IMR-90 (cell line): Measurements from ENCODE around the gene NUP107. TPM values are rescaled to one million over a fixed set of nuclear protein-coding genes. Genes with fewer than 3 reads are reported as not detected.

ENCODE experiments used
- ATAC-seq: fragments of 200-7000 bp; cut with Tn5 transposase; 2 replicates; pipeline ENCODE4 v1.9.1; 2020; ENCODE audit warnings: low read depth, mild to moderate bottlenecking, moderate library complexity
- BruUV-seq: library from RNA; stranded (reverse); fragments of 400-500 nt; replicated peaks from 2 replicates; lab custom pipeline; 2021; lab: Mats Ljungman, UMichigan
- CTCF ChIA-PET: fragments of 300-600 bp; formaldehyde crosslinking; extraction: SDS; loops from one replicate; lab custom pipeline; 2021; ENCODE audit warnings: antibody characterized with exemption; lab: Yijun Ruan, JAX
- POLR2A ChIA-PET: fragments of 300-600 bp; sonication (Branson Sonifier 250); formaldehyde crosslinking; loops from one replicate; lab custom pipeline; 2022; ENCODE audit warnings: antibody characterized with exemption; ENCODE audit not compliant: unreplicated experiment; lab: Charles Lee
- DNase-seq: peaks from one replicate; pipeline ENCODE4 v3.0.0; 2013
- H2AFZ ChIP-seq: replicated peaks from 2 replicates; pipeline ENCODE3; 2013; ENCODE audit warnings: low read length, mild to moderate bottlenecking; ENCODE audit not compliant: poor library complexity
- H2AK5ac ChIP-seq: 2 replicates; pipeline ENCODE4 v1.6.1; 2013; ENCODE audit warnings: low read depth, low read length, inconsistent platforms
- H2AK9ac ChIP-seq: replicated peaks from 2 replicates; pipeline ENCODE3; 2013; ENCODE audit warnings: mild to moderate bottlenecking, low read depth, low read length, moderate library complexity; ENCODE audit not compliant: poor library complexity
- H2BK120ac ChIP-seq: 2 replicates; pipeline ENCODE4 v1.6.1; 2013; ENCODE audit warnings: low read depth, low read length, inconsistent platforms
- H2BK15ac ChIP-seq: 3 replicates; pipeline ENCODE4 v1.6.1; 2013; ENCODE audit warnings: low read depth, low read length, inconsistent platforms
- H2BK20ac ChIP-seq: 2 replicates; pipeline ENCODE4 v1.6.1; 2013; ENCODE audit warnings: low read depth, mild to moderate bottlenecking, inconsistent platforms, low read length, moderate library complexity
- H2BK5ac ChIP-seq: 2 replicates; pipeline ENCODE4 v1.6.1; 2013; ENCODE audit warnings: mild to moderate bottlenecking, low read depth, low read length, inconsistent platforms; ENCODE audit not compliant: poor library complexity, severe bottlenecking
- H3K14ac ChIP-seq: replicated peaks from 2 replicates; pipeline ENCODE4 v1.6.1; 2013; ENCODE audit warnings: low read depth, low read length, inconsistent platforms
- H3K18ac ChIP-seq: 2 replicates; pipeline ENCODE4 v1.6.1; 2013; ENCODE audit warnings: low read depth, low read length, control low read depth
- H3K23ac ChIP-seq: 2 replicates; pipeline ENCODE4 v1.6.1; 2013; ENCODE audit warnings: low read depth, low read length, inconsistent platforms
- H3K27ac ChIP-seq: 2 replicates; pipeline ENCODE4 v1.5.1; 2013; ENCODE audit warnings: mild to moderate bottlenecking, control low read depth, low read length; ENCODE audit not compliant: insufficient read depth
- H3K27me3 ChIP-seq: 2 replicates; pipeline ENCODE4 v1.6.1; 2013; ENCODE audit warnings: low read length; ENCODE audit not compliant: control insufficient read depth, insufficient read depth
- H3K36me3 ChIP-seq: 2 replicates; pipeline ENCODE4 v1.6.1; 2013; ENCODE audit warnings: low read length, mixed read lengths; ENCODE audit not compliant: control insufficient read depth, insufficient read depth
- H3K4ac ChIP-seq: 2 replicates; pipeline ENCODE4 v1.6.1; 2013; ENCODE audit warnings: low read depth, low read length, inconsistent platforms
- H3K4me1 ChIP-seq: 2 replicates; pipeline ENCODE4 v1.6.1; 2013; ENCODE audit warnings: low read length, mixed read lengths; ENCODE audit not compliant: control insufficient read depth, insufficient read depth
- H3K4me2 ChIP-seq: 2 replicates; pipeline ENCODE4 v1.6.1; 2013; ENCODE audit warnings: low read depth, mild to moderate bottlenecking, control low read depth, low read length, moderate library complexity
- H3K4me3 ChIP-seq: 2 replicates; pipeline ENCODE4 v1.5.1; 2013; ENCODE audit warnings: low read depth, mild to moderate bottlenecking, control low read depth, low read length, moderate library complexity; ENCODE audit not compliant: insufficient read depth
- H3K56ac ChIP-seq: 2 replicates; pipeline ENCODE4 v1.6.1; 2013; ENCODE audit warnings: low read length, inconsistent platforms; ENCODE audit not compliant: insufficient read depth; ENCODE audit errors: extremely low read depth
- H3K79me1 ChIP-seq, 2 experiments: 2 replicates each; pipeline ENCODE4 v1.6.1; 2013; ENCODE audit warnings: low read length in 2 of 2, inconsistent platforms in 1 of 2, low read depth in 1 of 2
- H3K9ac ChIP-seq: 2 replicates; pipeline ENCODE4 v1.6.1; 2013; ENCODE audit warnings: low read depth, low read length, control low read depth
- H3K9me1 ChIP-seq: 2 replicates; pipeline ENCODE4 v1.6.1; 2013; ENCODE audit warnings: low read length, inconsistent platforms; ENCODE audit not compliant: insufficient read depth
- H3K9me3 ChIP-seq: 2 replicates; pipeline ENCODE4 v1.6.1; 2013; ENCODE audit warnings: low read length; ENCODE audit not compliant: control insufficient read depth, insufficient read depth
- H4K20me1 ChIP-seq: 2 replicates; pipeline ENCODE4 v1.6.1; 2013; ENCODE audit warnings: low read length, inconsistent platforms; ENCODE audit not compliant: insufficient read depth
- H4K5ac ChIP-seq: 2 replicates; pipeline ENCODE4 v1.6.1; 2013; ENCODE audit warnings: mild to moderate bottlenecking, low read depth, low read length, control low read depth
- H4K8ac ChIP-seq, 2 experiments: 2 replicates each; pipeline ENCODE4 v1.6.1; 2013; ENCODE audit warnings: low read depth in 2 of 2, low read length in 2 of 2, control low read depth in 1 of 2, inconsistent platforms in 1 of 2
- H4K91ac ChIP-seq: 2 replicates; pipeline ENCODE4 v1.6.1; 2013; ENCODE audit warnings: low read depth, low read length, inconsistent platforms; ENCODE audit not compliant: insufficient read depth
- BHLHE40 ChIP-seq: fragments of 150-350 bp; IDR thresholded peaks from 2 replicates; pipeline ENCODE4 v1.6.1; 2016; ENCODE audit warnings: mild to moderate bottlenecking, low read depth, low read length
- CHD1 ChIP-seq: IDR thresholded peaks from 2 replicates; pipeline ENCODE4 v1.6.1; 2012; ENCODE audit warnings: low read depth, low read length, improper control_type of control experiment
- MAFK ChIP-seq: IDR thresholded peaks from 2 replicates; pipeline ENCODE4 v1.6.1; 2012; ENCODE audit warnings: low read depth, low read length, improper control_type of control experiment
- MXI1 ChIP-seq: IDR thresholded peaks from 2 replicates; pipeline ENCODE4 v1.6.1; 2012; ENCODE audit warnings: low read depth, mild to moderate bottlenecking, low read length, moderate library complexity, borderline replicate concordance
- RAD21 ChIP-seq: IDR thresholded peaks from 2 replicates; pipeline ENCODE4 v1.6.1; 2012; ENCODE audit warnings: low read length, improper control_type of control experiment
- WGBS, 2 experiments: methylation state at CpG; one replicate each; pipeline versions ENCODE4 v1.1.5 to v1.1.7; 2013; ENCODE audit warnings: missing lambda C conversion rate in 2 of 2; ENCODE audit not compliant: insufficient read length in 1 of 2; ENCODE audit errors: extremely low coverage in 2 of 2; 5-methylcytosine and 5-hydroxymethylcytosine counted together
- dilution Hi-C: fragments of 300-500 bp; cut with HindIII; formaldehyde crosslinking; loops from one replicate; pipeline ENCODE4 v1.14.3; 2018; ENCODE audit warnings: low sequenced_read_pairs; ENCODE audit not compliant: unreplicated experiment
- in situ Hi-C: fragments of 300-500 bp; cut with MboI; formaldehyde crosslinking; loops from 3 replicates; pipeline ENCODE4 v1.14.3; 2019; ENCODE audit warnings: low sequenced_read_pairs, inconsistent platforms, mixed read lengths
- intact Hi-C: fragments of 100-400 bp; cut with micrococcal nuclease; formaldehyde crosslinking; loops from 2 replicates; pipeline ENCODE4 v1.10.0; 2022
- polyA plus RNA-seq, 3 experiments: library from polyadenylated mRNA; depleted of rRNA; stranded (reverse); fragments of >200 nt; gene quantifications; 2 replicates each; pipeline ENCODE4 v1.2.3, GENCODE V29; 2012; ENCODE audit warnings: low replicate concordance in 1 of 3
- total RNA-seq: library from RNA; depleted of rRNA; stranded (reverse); fragments of >200 nt; gene quantifications from 2 replicates; pipeline ENCODE4 v1.2.3, GENCODE V29; 2012
- TF ChIP-seq, protein P1 (sequence below): conservative IDR thresholded peaks from 2 replicates; pipeline ENCODE4 v1.5.1; 2012; ENCODE audit warnings: mild to moderate bottlenecking, low read depth, low read length, improper control_type of control experiment

NUP107 gene
- total and polyA plus RNA-seq, 2 of the 4 experiments (the other 2 are of a cell fraction), result 34.5 to 69.7 TPM

DNA sequence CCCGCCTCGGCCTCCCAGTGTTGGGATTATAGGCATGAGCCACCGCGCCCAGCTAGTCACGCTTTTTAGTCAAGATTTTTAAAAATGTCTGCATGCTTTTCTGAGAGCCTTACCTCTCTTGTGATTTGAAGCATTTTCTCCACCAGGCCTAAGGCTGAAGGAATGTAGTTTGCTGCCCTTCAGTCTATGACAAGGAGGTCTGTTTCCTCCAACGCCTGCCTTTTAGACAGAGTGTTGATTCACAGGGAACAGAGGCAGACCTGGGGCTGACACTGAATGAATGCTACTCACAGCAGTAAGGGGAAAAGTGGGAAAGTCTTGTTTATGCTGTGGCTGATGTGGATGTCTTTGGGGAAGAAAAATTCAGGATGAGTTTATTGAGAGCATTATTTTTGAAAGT lies 94.0 kb downstream of the NUP107 start:
- H3K9me1 ChIP-seq, result no peaks in the 10 kb centered on the region
- no peak overlapping the region for H4K91ac ChIP-seq
- no peak overlapping the region for H2AK5ac ChIP-seq
- ATAC-seq (peak; percentile 84), DNase-seq (peak; percentile 44)
- no peak overlapping the region for H2BK5ac ChIP-seq
- H4K20me1 ChIP-seq, result no peaks in the 10 kb centered on the region
- no peak overlapping the region for H3K14ac ChIP-seq
- ChIA-PET POLR2A (no interaction called here), CTCF (no interaction called here)
- H2AFZ ChIP-seq, result no peak overlapping the region
- 0 out of 2 replicates have a peak overlapping the region, but pooled peaks have one; percentile 13 for H3K27ac ChIP-seq
- no peak overlapping the region for H3K18ac ChIP-seq
- H2BK20ac ChIP-seq, result no peak overlapping the region
- H3K56ac ChIP-seq, result no peak overlapping the region
- H4K8ac ChIP-seq, result no peak overlapping the region
- no peaks in the 10 kb centered on the region for H3K9me3 ChIP-seq
- H3K36me3 ChIP-seq, result no peaks in the 10 kb centered on the region
- H3K4me1 ChIP-seq, result peaks cover 2% of the 10 kb centered on the region; the same call in 1 of the 2 replicates
- no peaks in the 10 kb centered on the region for H3K79me1 ChIP-seq
- no peak overlapping the region for H3K4ac ChIP-seq
- 85% methylated on average over 2 of the region's 6 CpGs; no CpG with 5 or more reads in 1 of the 2 experiments for WGBS, 2 experiments
- H3K4me2 ChIP-seq, result no peak overlapping the region
- no peak overlapping the region for H3K23ac ChIP-seq
- dilution Hi-C loops, result no loop called here
- H3K9ac ChIP-seq, result no peak overlapping the region
- H2BK15ac ChIP-seq, result no peak overlapping the region
- no peak overlapping the region for H2BK120ac ChIP-seq
- in situ Hi-C loops, result no loop called here
- BruUV-seq, result no TSS peak
- H2AK9ac ChIP-seq, result no peak overlapping the region
- no peak overlapping the region for H3K4me3 ChIP-seq
- no peak overlapping the region for H4K5ac ChIP-seq
- H3K27me3 ChIP-seq, result no peaks in the 10 kb centered on the region
- TF ChIP-seq RAD21, result no peak
- no peak for TF ChIP-seq MAFK
- no peak for TF ChIP-seq MXI1
- no peak for TF ChIP-seq CHD1
- TF ChIP-seq, protein P1, sequence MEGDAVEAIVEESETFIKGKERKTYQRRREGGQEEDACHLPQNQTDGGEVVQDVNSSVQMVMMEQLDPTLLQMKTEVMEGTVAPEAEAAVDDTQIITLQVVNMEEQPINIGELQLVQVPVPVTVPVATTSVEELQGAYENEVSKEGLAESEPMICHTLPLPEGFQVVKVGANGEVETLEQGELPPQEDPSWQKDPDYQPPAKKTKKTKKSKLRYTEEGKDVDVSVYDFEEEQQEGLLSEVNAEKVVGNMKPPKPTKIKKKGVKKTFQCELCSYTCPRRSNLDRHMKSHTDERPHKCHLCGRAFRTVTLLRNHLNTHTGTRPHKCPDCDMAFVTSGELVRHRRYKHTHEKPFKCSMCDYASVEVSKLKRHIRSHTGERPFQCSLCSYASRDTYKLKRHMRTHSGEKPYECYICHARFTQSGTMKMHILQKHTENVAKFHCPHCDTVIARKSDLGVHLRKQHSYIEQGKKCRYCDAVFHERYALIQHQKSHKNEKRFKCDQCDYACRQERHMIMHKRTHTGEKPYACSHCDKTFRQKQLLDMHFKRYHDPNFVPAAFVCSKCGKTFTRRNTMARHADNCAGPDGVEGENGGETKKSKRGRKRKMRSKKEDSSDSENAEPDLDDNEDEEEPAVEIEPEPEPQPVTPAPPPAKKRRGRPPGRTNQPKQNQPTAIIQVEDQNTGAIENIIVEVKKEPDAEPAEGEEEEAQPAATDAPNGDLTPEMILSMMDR, result no peak
- TF ChIP-seq BHLHE40, result no peak
- intact Hi-C loops, result no loop called here
